Mesothelial cell of epicardium (in vitro differentiated cells): ENCODE results near the gene CBLIF. TPM values are rescaled to one million over a fixed set of nuclear protein-coding genes. Genes with fewer than 3 reads are reported as not detected.

ENCODE experiments used
- DNase-seq, 2 experiments: peaks; one replicate each; pipeline ENCODE4 v3.0.0; 2021; ENCODE audit warnings: low spot score in 2 of 2; ENCODE audit not compliant: unreplicated experiment in 2 of 2
- H3K27ac Mint-ChIP-seq: 2 replicates; pipeline ENCODE4 v1.8.0; 2021; ENCODE audit warnings: mixed read lengths
- H3K27me3 Mint-ChIP-seq: 2 replicates; pipeline ENCODE4 v1.8.0; 2021; ENCODE audit warnings: low read depth, mixed read lengths
- H3K36me3 Mint-ChIP-seq: 2 replicates; pipeline ENCODE4 v1.8.0; 2021; ENCODE audit warnings: mixed read lengths
- H3K4me1 Mint-ChIP-seq: 2 replicates; pipeline ENCODE4 v1.8.0; 2021; ENCODE audit warnings: mixed read lengths
- H3K4me3 Mint-ChIP-seq: 2 replicates; pipeline ENCODE4 v1.8.0; 2021; ENCODE audit warnings: mild to moderate bottlenecking, moderate library complexity, mixed read lengths
- H3K9me3 Mint-ChIP-seq: 2 replicates; pipeline ENCODE4 v1.8.0; 2021; ENCODE audit warnings: mixed read lengths
- CTCF ChIP-seq: fragments of 200-600 bp; sonication (generic); IDR thresholded peaks from one replicate; pipeline ENCODE4 v1.5.0; 2021; ENCODE audit warnings: antibody characterized with exemption; ENCODE audit not compliant: unreplicated experiment
- total RNA-seq: library from RNA; stranded (reverse); gene quantifications from 3 replicates; pipeline ENCODE4 v1.2.1, GENCODE V29; 2021

The CBLIF gene
- total RNA-seq, 1 donor from 2014 or later, result not detected

DNA sequence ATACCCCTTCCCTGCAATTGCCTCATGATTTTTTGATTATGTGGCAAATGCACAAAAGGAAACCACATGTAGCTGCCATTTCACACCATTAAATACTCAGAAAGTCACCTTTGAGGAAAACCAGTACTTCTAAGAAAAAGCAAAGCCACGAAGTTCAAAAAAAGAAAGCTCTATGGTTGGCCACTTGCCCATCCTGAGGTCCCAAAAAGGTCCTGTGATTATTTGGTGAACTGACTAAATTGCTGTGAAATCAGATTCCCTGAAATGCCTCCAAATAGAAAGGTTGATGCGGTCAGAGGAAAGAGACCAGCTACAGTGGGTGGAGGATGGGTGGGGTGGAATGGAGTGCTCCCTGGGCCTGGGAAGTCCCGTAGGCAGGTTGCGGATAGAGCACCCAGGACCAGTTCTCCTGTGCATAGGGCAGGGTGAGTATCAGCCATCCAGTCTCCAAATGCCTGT, 61.6 kb downstream of the CBLIF start:
- peaks cover 6% of the 10 kb centered on the region for H3K4me1 Mint-ChIP-seq
- no peak overlapping the region for H3K27ac Mint-ChIP-seq
- DNase-seq, result no peak
- no peak overlapping the region for H3K4me3 Mint-ChIP-seq
- H3K27me3 Mint-ChIP-seq, result no peaks in the 10 kb centered on the region
- peaks cover 7% of the 10 kb centered on the region for H3K36me3 Mint-ChIP-seq
- no peaks in the 10 kb centered on the region for H3K9me3 Mint-ChIP-seq
- TF ChIP-seq CTCF, result no peak

DNA sequence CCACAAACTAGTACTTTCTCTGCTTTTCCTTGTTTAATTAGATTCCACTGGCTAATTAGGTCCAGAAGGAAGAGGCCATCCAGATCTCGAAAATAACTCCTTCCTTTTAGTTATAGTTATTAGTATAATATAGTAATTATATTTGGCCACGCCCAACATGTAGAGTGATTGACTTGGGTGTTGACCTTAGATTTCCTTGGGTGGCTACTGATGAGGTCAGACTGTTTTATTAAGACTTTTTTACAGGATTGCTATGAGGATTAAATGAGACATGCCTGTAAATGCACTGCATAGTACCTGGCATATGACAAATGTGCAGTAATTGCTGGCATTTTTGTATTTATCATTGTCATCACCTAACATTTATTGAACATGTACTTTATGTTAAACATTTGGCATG, 63.2 kb downstream of the CBLIF start:
- TF ChIP-seq CTCF, result no peak
- Mint-ChIP-seq H3K27me3 (no peaks in the 10 kb centered on the region), H3K4me3 (no peak overlapping the region), H3K36me3 (peaks cover 7% of the 10 kb centered on the region), H3K27ac (no peak overlapping the region), H3K9me3 (no peaks in the 10 kb centered on the region), H3K4me1 (peaks cover under 1% of the 10 kb centered on the region)
- DNase-seq, result no peak

DNA sequence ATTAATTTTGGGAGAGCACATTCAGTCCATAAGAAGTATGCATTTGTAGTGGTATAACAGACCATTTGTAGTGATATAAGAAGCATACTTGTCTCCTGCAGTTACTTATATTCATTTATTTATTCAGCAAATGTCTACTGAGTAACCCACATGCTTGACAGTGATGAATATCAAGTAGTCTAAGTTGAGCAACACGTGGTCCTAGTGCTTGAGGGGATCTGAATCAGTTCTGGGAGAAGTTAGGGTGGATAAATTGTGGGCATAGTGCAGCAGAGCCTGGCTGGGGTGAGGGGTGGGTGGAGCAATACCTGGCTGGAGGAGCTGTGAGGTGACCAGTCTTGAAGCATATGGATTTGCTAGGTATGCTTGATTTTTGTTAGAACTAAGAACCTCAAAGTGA, 65.8 kb downstream of the CBLIF start:
- no peak for DNase-seq
- no peak overlapping the region for H3K27ac Mint-ChIP-seq

More for the DNA sequence above, 65.8 kb downstream of the CBLIF start:
- peaks cover 9% of the 10 kb centered on the region for H3K36me3 Mint-ChIP-seq
- no peak overlapping the region for H3K4me3 Mint-ChIP-seq
- peaks cover 9% of the 10 kb centered on the region for H3K4me1 Mint-ChIP-seq
- H3K27me3 Mint-ChIP-seq, result no peaks in the 10 kb centered on the region
- no peaks in the 10 kb centered on the region for H3K9me3 Mint-ChIP-seq
- TF ChIP-seq CTCF, result no peak

Other genes starting within 250 kb of the CBLIF start
- gene OSBP, start 229.7 kb downstream of the CBLIF start, total RNA-seq, result 45.0 to 47.6 TPM (median 46.8 TPM) in 3 replicates
- gene PATL1, start 176.5 kb downstream of the CBLIF start, total RNA-seq, result 30.6 to 32.0 TPM (median 31.6 TPM) in 3 replicates
- not detected in 3 replicates for gene OR10V1, start 131.7 kb downstream of the CBLIF start, total RNA-seq
- gene STX3, start 90.1 kb downstream of the CBLIF start, total RNA-seq, result 19.0 to 24.2 TPM (median 21.1 TPM) in 3 replicates
- gene MRPL16, start 34.7 kb downstream of the CBLIF start, total RNA-seq, result 34.3 to 42.3 TPM (median 37.2 TPM) in 3 replicates
- not detected in 3 replicates for gene TCN1, start 21.0 kb upstream of the CBLIF start, total RNA-seq
- not detected in 3 replicates for gene OOSP3, start 33.3 kb upstream of the CBLIF start, total RNA-seq
- gene OOSP1, start 92.9 kb upstream of the CBLIF start, total RNA-seq, result not detected in 3 replicates
- not detected in 3 replicates for gene OOSP4A, start 118.5 kb upstream of the CBLIF start, total RNA-seq
- not detected in 3 replicates for gene OOSP4B, start 171.7 kb upstream of the CBLIF start, total RNA-seq
- gene OOSP2, start 194.9 kb upstream of the CBLIF start, total RNA-seq, result not detected in 3 replicates
- gene MS4A3, start 211.2 kb upstream of the CBLIF start, total RNA-seq, result not detected in 3 replicates
- not detected in 3 replicates for gene MS4A2, start 243.2 kb upstream of the CBLIF start, total RNA-seq